ENCODE results near the gene FAM228A.

DNA sequence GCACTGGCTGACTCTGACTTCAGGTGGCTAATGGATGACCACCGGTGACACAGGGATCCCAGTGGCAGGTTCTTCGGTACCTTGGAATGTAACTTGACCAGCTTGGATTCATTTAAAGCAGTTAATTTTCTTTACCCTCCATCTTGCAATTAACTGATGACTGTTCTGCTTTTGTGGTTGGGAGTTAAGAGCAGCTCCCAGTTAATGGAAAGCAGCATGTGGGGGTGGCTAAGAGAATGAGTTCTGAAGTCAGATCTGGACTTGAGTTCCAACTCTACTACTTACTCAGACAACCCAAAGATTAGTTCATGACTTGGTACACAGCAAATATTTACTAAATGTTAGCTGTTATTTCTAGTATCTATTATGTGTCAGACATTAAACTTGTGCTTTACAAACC lies 58.5 kb downstream of the FAM228A start:
- TF ChIP-seq, protein P1, sequence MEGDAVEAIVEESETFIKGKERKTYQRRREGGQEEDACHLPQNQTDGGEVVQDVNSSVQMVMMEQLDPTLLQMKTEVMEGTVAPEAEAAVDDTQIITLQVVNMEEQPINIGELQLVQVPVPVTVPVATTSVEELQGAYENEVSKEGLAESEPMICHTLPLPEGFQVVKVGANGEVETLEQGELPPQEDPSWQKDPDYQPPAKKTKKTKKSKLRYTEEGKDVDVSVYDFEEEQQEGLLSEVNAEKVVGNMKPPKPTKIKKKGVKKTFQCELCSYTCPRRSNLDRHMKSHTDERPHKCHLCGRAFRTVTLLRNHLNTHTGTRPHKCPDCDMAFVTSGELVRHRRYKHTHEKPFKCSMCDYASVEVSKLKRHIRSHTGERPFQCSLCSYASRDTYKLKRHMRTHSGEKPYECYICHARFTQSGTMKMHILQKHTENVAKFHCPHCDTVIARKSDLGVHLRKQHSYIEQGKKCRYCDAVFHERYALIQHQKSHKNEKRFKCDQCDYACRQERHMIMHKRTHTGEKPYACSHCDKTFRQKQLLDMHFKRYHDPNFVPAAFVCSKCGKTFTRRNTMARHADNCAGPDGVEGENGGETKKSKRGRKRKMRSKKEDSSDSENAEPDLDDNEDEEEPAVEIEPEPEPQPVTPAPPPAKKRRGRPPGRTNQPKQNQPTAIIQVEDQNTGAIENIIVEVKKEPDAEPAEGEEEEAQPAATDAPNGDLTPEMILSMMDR (IDR thresholded peaks at IDR 0.05; ENCODE audit: extremely low read depth in 1 of 2, insufficient read depth in 1 of 2, low read depth in 1 of 2, low read length in 2 of 2), result no peak
- TF ChIP-seq POLR2A (IDR thresholded peaks at IDR 0.05; ENCODE audit: low read depth, low read length) (no peak), MYC (IDR thresholded peaks at IDR 0.05; ENCODE audit: low read depth, low read length) (no peak)
